Astrocyte (in vitro differentiated cells and primary cell): ENCODE results near the gene CPNE4. TPM values are rescaled to one million over a fixed set of nuclear protein-coding genes. Genes with fewer than 3 reads are reported as not detected.

Source experiments
- DNase-seq: peaks from one replicate; pipeline ENCODE4 v3.0.0-alpha.2; 2010; ENCODE audit warnings: low read depth
- FAIRE-seq: peaks from 2 replicates; lab custom pipeline; 2011; peaks lifted over from hg19 to GRCh38; lab: Jason Lieb, UNC
- H2AFZ ChIP-seq: 2 replicates; pipeline ENCODE4 v1.6.0; 2012; ENCODE audit warnings: low read depth, low read length, inconsistent platforms
- H3K27ac ChIP-seq: 2 replicates; pipeline ENCODE4 v1.5.1; 2011; ENCODE audit warnings: low read depth, low read length, inconsistent platforms
- H3K27me3 ChIP-seq: 2 replicates; pipeline ENCODE4 v1.6.0; 2011; ENCODE audit warnings: low read length, inconsistent platforms; ENCODE audit not compliant: insufficient read depth
- H3K36me3 ChIP-seq: 2 replicates; pipeline ENCODE4 v1.5.1; 2011; ENCODE audit warnings: low read length, inconsistent platforms; ENCODE audit not compliant: insufficient read depth
- H3K4me1 ChIP-seq: 2 replicates; pipeline ENCODE4 v1.5.1; 2011; ENCODE audit warnings: low read length, inconsistent platforms; ENCODE audit not compliant: insufficient read depth
- H3K4me2 ChIP-seq: 2 replicates; pipeline ENCODE4 v1.6.0; 2012; ENCODE audit warnings: low read length, inconsistent platforms
- H3K4me3 ChIP-seq: 2 replicates; pipeline ENCODE4 v1.5.1; 2011; ENCODE audit warnings: low read depth, mild to moderate bottlenecking, low read length, inconsistent platforms; ENCODE audit not compliant: insufficient read depth
- H3K79me2 ChIP-seq: 2 replicates; pipeline ENCODE4 v1.6.0; 2012; ENCODE audit warnings: mild to moderate bottlenecking, low read length, inconsistent platforms; ENCODE audit not compliant: insufficient read depth
- H3K9ac ChIP-seq: 2 replicates; pipeline ENCODE4 v1.6.0; 2012; ENCODE audit warnings: mild to moderate bottlenecking, low read length, inconsistent platforms
- H3K9me3 ChIP-seq: 2 replicates; pipeline ENCODE4 v1.5.1; 2012; ENCODE audit warnings: low read depth, mild to moderate bottlenecking, low read length, inconsistent platforms; ENCODE audit not compliant: insufficient read depth
- H4K20me1 ChIP-seq: 2 replicates; pipeline ENCODE4 v1.6.0; 2012; ENCODE audit warnings: low read length, inconsistent platforms; ENCODE audit not compliant: insufficient read depth
- H3K27ac Mint-ChIP-seq: one replicate; pipeline ENCODE4 v1.8.0; 2021; ENCODE audit warnings: mild to moderate bottlenecking, mixed read lengths; ENCODE audit not compliant: unreplicated experiment
- H3K27me3 Mint-ChIP-seq: one replicate; pipeline ENCODE4 v1.8.0; 2021; ENCODE audit warnings: low read depth, mixed read lengths; ENCODE audit not compliant: unreplicated experiment
- H3K36me3 Mint-ChIP-seq: one replicate; pipeline ENCODE4 v1.8.0; 2021; ENCODE audit warnings: low read depth, mixed read lengths; ENCODE audit not compliant: unreplicated experiment
- H3K4me1 Mint-ChIP-seq: one replicate; pipeline ENCODE4 v1.8.0; 2021; ENCODE audit warnings: low read depth, mixed read lengths; ENCODE audit not compliant: unreplicated experiment
- H3K4me3 Mint-ChIP-seq: one replicate; pipeline ENCODE4 v1.8.0; 2021; ENCODE audit warnings: mild to moderate bottlenecking, moderate library complexity, mixed read lengths; ENCODE audit not compliant: unreplicated experiment
- H3K9me3 Mint-ChIP-seq: one replicate; pipeline ENCODE4 v1.8.0; 2021; ENCODE audit warnings: mild to moderate bottlenecking, mixed read lengths; ENCODE audit not compliant: unreplicated experiment
- CTCF ChIP-seq: IDR thresholded peaks from 2 replicates; pipeline ENCODE4 v1.5.1; 2011; ENCODE audit warnings: low read depth, mild to moderate bottlenecking, inconsistent platforms, low read length, moderate library complexity; ENCODE audit not compliant: insufficient read depth
- EZH2 ChIP-seq: IDR thresholded peaks from 2 replicates; pipeline ENCODE4 v1.6.1; 2012; ENCODE audit warnings: mild to moderate bottlenecking, low read length, inconsistent platforms; ENCODE audit not compliant: insufficient read depth
- total RNA-seq: library from RNA; stranded (reverse); gene quantifications from 2 replicates; pipeline ENCODE4 v1.2.1, GENCODE V29; 2021

Gene CPNE4
- total RNA-seq, 1 donor from 2014 or later, result 0.68 TPM

- Mint-ChIP-seq H3K27ac (no peak overlapping the region), H3K36me3 (no peaks in the 10 kb centered on the region), H3K27me3 (no peaks in the 10 kb centered on the region), H3K4me3 (no peak overlapping the region), H3K9me3 (no peaks in the 10 kb centered on the region), H3K4me1 (no peaks in the 10 kb centered on the region)
- no peaks in the 10 kb centered on the region for H3K4me1 ChIP-seq
- H3K4me2 ChIP-seq, result no peak overlapping the region
- no peaks in the 10 kb centered on the region for H3K27me3 ChIP-seq
- FAIRE-seq (no peak), DNase-seq (no peak)
- H3K27ac ChIP-seq, result no peak overlapping the region
- TF ChIP-seq CTCF (no peak), EZH2 (no peak)
- no peak overlapping the region for H2AFZ ChIP-seq
- H4K20me1 ChIP-seq, result no peaks in the 10 kb centered on the region
- no peak overlapping the region for H3K9ac ChIP-seq
- no peak overlapping the region for H3K4me3 ChIP-seq
- no peaks in the 10 kb centered on the region for H3K36me3 ChIP-seq
- no peaks in the 10 kb centered on the region for H3K79me2 ChIP-seq
- no peaks in the 10 kb centered on the region for H3K9me3 ChIP-seq
Observed at GRCh38 chr3:131998027-131998426, 36.8 kb downstream of the CPNE4 start.

GRCh38 chr3:131995891-131996290 is 38.9 kb downstream of the CPNE4 start:
- FAIRE-seq (no peak), DNase-seq (peak; percentile 16)
- Histone ChIP-seq H4K20me1 (no peaks in the 10 kb centered on the region), H2AFZ (no peak overlapping the region), H3K9me3 (peaks cover 7% of the 10 kb centered on the region), H3K79me2 (no peaks in the 10 kb centered on the region), H3K36me3 (no peaks in the 10 kb centered on the region), H3K27ac (no peak overlapping the region), H3K4me2 (no peak overlapping the region), H3K4me3 (no peak overlapping the region), H3K27me3 (no peaks in the 10 kb centered on the region), H3K9ac (no peak overlapping the region), H3K4me1 (no peaks in the 10 kb centered on the region)
- Mint-ChIP-seq H3K4me3 (no peak overlapping the region), H3K27ac (peak overlapping the region; percentile 6), H3K9me3 (peaks cover 3% of the 10 kb centered on the region), H3K36me3 (no peaks in the 10 kb centered on the region), H3K27me3 (no peaks in the 10 kb centered on the region), H3K4me1 (no peaks in the 10 kb centered on the region)
- no peak for TF ChIP-seq EZH2

GRCh38 chr3:131989318-131989717 is 45.5 kb downstream of the CPNE4 start:
- H3K36me3 Mint-ChIP-seq, result no peaks in the 10 kb centered on the region
- H3K27ac Mint-ChIP-seq, result no peak overlapping the region
- Histone ChIP-seq H2AFZ (no peak overlapping the region), H3K9me3 (peaks cover 7% of the 10 kb centered on the region), H3K9ac (no peak overlapping the region), H4K20me1 (no peaks in the 10 kb centered on the region), H3K27ac (no peak overlapping the region), H3K4me3 (no peak overlapping the region), H3K4me1 (no peaks in the 10 kb centered on the region), H3K27me3 (no peaks in the 10 kb centered on the region), H3K36me3 (no peaks in the 10 kb centered on the region), H3K79me2 (no peaks in the 10 kb centered on the region), H3K4me2 (no peak overlapping the region)
- peaks cover 3% of the 10 kb centered on the region for H3K9me3 Mint-ChIP-seq
- no peak for FAIRE-seq
- H3K27me3 Mint-ChIP-seq, result no peaks in the 10 kb centered on the region
- no peaks in the 10 kb centered on the region for H3K4me1 Mint-ChIP-seq
- DNase-seq, result no peak
- TF ChIP-seq CTCF, result no peak
- no peak overlapping the region for H3K4me3 Mint-ChIP-seq
